GM13977 (cell line): ENCODE results near the gene RASSF5.

Source experiments
- DNase-seq: peaks from one replicate; pipeline ENCODE4 v3.0.0; 2012; ENCODE audit warnings: low spot score
- CTCF ChIP-seq: IDR thresholded peaks from 2 replicates; pipeline ENCODE4 v1.5.1; 2012; ENCODE audit warnings: mild to moderate bottlenecking, control low read depth; ENCODE audit not compliant: insufficient read depth; ENCODE audit errors: extremely low read depth, missing control alignments
- in situ Hi-C: fragments of 300-500 bp; cut with MboI; formaldehyde crosslinking; loops from one replicate; pipeline ENCODE4 v1.12.0; 2022; ENCODE audit warnings: low sequenced_read_pairs, low pct_unique_long_range_greater_than_20kb, mixed read lengths, inconsistent platforms; ENCODE audit not compliant: unreplicated experiment

Gene RASSF5

GRCh38 chr1:206495493-206496046 lies 11.8 kb upstream of the RASSF5 start:
- no peak for DNase-seq
- in situ Hi-C loops, result no loop called here
- no peak for TF ChIP-seq CTCF

GRCh38 chr1:206496131-206496793 lies 11.1 kb upstream of the RASSF5 start:
- TF ChIP-seq CTCF, result no peak
- peak; percentile 62 for DNase-seq

GRCh38 chr1:206497363-206497762 lies 10.0 kb upstream of the RASSF5 start:
- TF ChIP-seq CTCF, result no peak
- in situ Hi-C loops, result no loop called here
- no peak for DNase-seq

More at GRCh38 chr1:206496131-206496793, 11.1 kb upstream of the RASSF5 start:
- in situ Hi-C loops, result no loop called here

GRCh38 chr1:206497774-206498173 lies 9.6 kb upstream of the RASSF5 start:
- no peak for DNase-seq
- in situ Hi-C loops, result no loop called here
- no peak for TF ChIP-seq CTCF

- TF ChIP-seq CTCF, result no peak
- in situ Hi-C loops, result no loop called here
- no peak for DNase-seq
These were observed 8.6 kb upstream of the RASSF5 start for GRCh38 chr1:206498685-206499084.

GRCh38 chr1:206500046-206500445 lies 7.3 kb upstream of the RASSF5 start:
- DNase-seq, result no peak
- TF ChIP-seq CTCF, result no peak
- in situ Hi-C loops, result no loop called here
